ENCODE measurements around the gene PLPP1.
"Not testable (repeated sequence)": the region's sequence is repeated elsewhere in the genome, so short reads cannot be mapped to it uniquely, and the experiment has no call there.

DNA sequence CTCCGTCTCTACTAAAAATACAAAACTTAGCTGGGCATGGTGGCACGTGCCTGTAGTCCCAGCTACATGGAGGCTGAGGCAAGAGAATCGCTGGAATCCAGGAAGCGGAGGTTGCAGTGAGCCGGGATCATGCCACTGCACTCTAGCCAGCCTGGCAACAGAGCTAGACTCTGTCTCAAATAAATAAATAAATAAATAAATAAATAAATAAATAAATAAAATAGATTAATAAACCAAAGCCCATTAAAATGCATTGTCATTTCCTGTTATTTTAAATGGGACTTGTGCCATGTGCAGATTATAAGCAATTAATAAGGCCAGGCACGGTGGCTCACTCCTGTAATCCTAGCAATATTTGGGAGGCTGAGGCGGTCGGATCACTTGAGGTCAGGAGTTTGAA is 2.6 kb upstream of the PLPP1 start:
- not testable (repeated sequence) for TF ChIP-seq SP1 (IDR thresholded peaks at IDR 0.05); ZNF384 (IDR thresholded peaks at IDR 0.05); FOXM1 (IDR thresholded peaks at IDR 0.05; ENCODE audit: borderline replicate concordance)
- TF ChIP-seq, protein P1, sequence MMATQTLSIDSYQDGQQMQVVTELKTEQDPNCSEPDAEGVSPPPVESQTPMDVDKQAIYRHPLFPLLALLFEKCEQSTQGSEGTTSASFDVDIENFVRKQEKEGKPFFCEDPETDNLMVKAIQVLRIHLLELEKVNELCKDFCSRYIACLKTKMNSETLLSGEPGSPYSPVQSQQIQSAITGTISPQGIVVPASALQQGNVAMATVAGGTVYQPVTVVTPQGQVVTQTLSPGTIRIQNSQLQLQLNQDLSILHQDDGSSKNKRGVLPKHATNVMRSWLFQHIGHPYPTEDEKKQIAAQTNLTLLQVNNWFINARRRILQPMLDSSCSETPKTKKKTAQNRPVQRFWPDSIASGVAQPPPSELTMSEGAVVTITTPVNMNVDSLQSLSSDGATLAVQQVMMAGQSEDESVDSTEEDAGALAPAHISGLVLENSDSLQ (IDR thresholded peaks at IDR 0.05), result not testable (repeated sequence)
